Stimulated activated CD8-positive, alpha-beta memory T cell treated with anti-CD3 and anti-CD28 coated beads, Interleukin-15, amount 100 ng/mL, for 24 hours (primary cell): Measurements from ENCODE around the gene AGBL1.
"Not testable (repeated sequence)": the region's sequence is repeated elsewhere in the genome, so short reads cannot be mapped to it uniquely, and the experiment has no call there.

ENCODE experiments used
- DNase-seq: peaks from one replicate; pipeline ENCODE4 v3.0.0-alpha.2; 2020; ENCODE audit warnings: low read depth

The AGBL1 gene

GRCh38 chr15:86872782-86873181, 793.1 kb downstream of the AGBL1 start:
- no peak for DNase-seq

GRCh38 chr15:86875067-86875466, 795.4 kb downstream of the AGBL1 start:
- no peak for DNase-seq

- no peak for DNase-seq
These were observed 796.8 kb downstream of the AGBL1 start for GRCh38 chr15:86876387-86876944.

- no peak for DNase-seq
These were observed 797.5 kb downstream of the AGBL1 start for GRCh38 chr15:86877171-86877631.

- not testable (repeated sequence) for DNase-seq
These were observed 799.2 kb downstream of the AGBL1 start for GRCh38 chr15:86878844-86879243.

GRCh38 chr15:86879250-86880229, 799.9 kb downstream of the AGBL1 start:
- no peak for DNase-seq

- DNase-seq = no peak
These were observed 805.9 kb downstream of the AGBL1 start for GRCh38 chr15:86885616-86886015.

- DNase-seq = no peak
These were observed 813.2 kb downstream of the AGBL1 start for GRCh38 chr15:86892774-86893449.

- no peak for DNase-seq
These were observed 814.6 kb downstream of the AGBL1 start for GRCh38 chr15:86894269-86894668.

- DNase-seq = no peak
These were observed 824.2 kb downstream of the AGBL1 start for GRCh38 chr15:86903642-86904421.

- no peak for DNase-seq
These were observed 826.1 kb downstream of the AGBL1 start for GRCh38 chr15:86905625-86906256.

GRCh38 chr15:86906376-86906775, 826.7 kb downstream of the AGBL1 start:
- no peak for DNase-seq

GRCh38 chr15:86911022-86911421, 831.4 kb downstream of the AGBL1 start:
- no peak for DNase-seq

GRCh38 chr15:86912661-86913060, 833.0 kb downstream of the AGBL1 start:
- no peak for DNase-seq

- DNase-seq = no peak
These were observed 836.2 kb downstream of the AGBL1 start for GRCh38 chr15:86915811-86916331.

GRCh38 chr15:86916671-86917360, 837.1 kb downstream of the AGBL1 start:
- no peak for DNase-seq

- no peak for DNase-seq
These were observed 837.6 kb downstream of the AGBL1 start for GRCh38 chr15:86917361-86917671.

GRCh38 chr15:86919581-86919980, 839.9 kb downstream of the AGBL1 start:
- DNase-seq = no peak

- no peak for DNase-seq
These were observed 849.8 kb downstream of the AGBL1 start for GRCh38 chr15:86929461-86929860.

- no peak for DNase-seq
These were observed 852.8 kb downstream of the AGBL1 start for GRCh38 chr15:86932456-86932855.

GRCh38 chr15:86935841-86936240, 856.2 kb downstream of the AGBL1 start:
- DNase-seq = no peak
